GM12865 (cell line): ENCODE data around the gene ARID4B.

Source experiments
- DNase-seq: peaks from one replicate; pipeline ENCODE4 v3.0.0; 2010; ENCODE audit warnings: low read depth
- H3K4me3 ChIP-seq: 2 replicates; pipeline ENCODE4 v1.5.1; 2011; ENCODE audit warnings: mild to moderate bottlenecking, low read depth, low read length, control low read depth
- CTCF ChIP-seq: IDR thresholded peaks from 2 replicates; pipeline ENCODE4 v1.5.1; 2011; ENCODE audit warnings: low read length, control low read depth, low read depth, inconsistent platforms; ENCODE audit not compliant: insufficient read depth; ENCODE audit errors: missing control alignments

ARID4B gene

GRCh38 chr1:235187316-235187715 is 140.7 kb downstream of the ARID4B start:
- TF ChIP-seq CTCF: no peak

GRCh38 chr1:235181561-235182245 is 146.3 kb downstream of the ARID4B start:
- no peak for DNase-seq
- TF ChIP-seq CTCF: no peak
- H3K4me3 ChIP-seq: no peak overlapping the region

More at GRCh38 chr1:235187316-235187715, 140.7 kb downstream of the ARID4B start:
- no peak for DNase-seq
- no peak overlapping the region for H3K4me3 ChIP-seq

- DNase-seq: no peak
- no peak for TF ChIP-seq CTCF
- H3K4me3 ChIP-seq: no peak overlapping the region
Observed at GRCh38 chr1:235180916-235181460, 147.0 kb downstream of the ARID4B start.

- DNase-seq: no peak
- no peak for TF ChIP-seq CTCF
- no peak overlapping the region for H3K4me3 ChIP-seq
Observed at GRCh38 chr1:235176486-235176885, 151.5 kb downstream of the ARID4B start.

- TF ChIP-seq CTCF: no peak
- DNase-seq: no peak
- no peak overlapping the region for H3K4me3 ChIP-seq
Observed at GRCh38 chr1:235169986-235170385, 158.0 kb downstream of the ARID4B start.

- no peak for DNase-seq
- no peak for TF ChIP-seq CTCF
- H3K4me3 ChIP-seq: no peak overlapping the region
Observed at GRCh38 chr1:235168375-235168774, 159.6 kb downstream of the ARID4B start.
